Activated CD8-positive, alpha-beta memory T cell treated with anti-CD3 and anti-CD28 coated beads for 24 hours (primary cell): Measurements from ENCODE around the gene CLEC16A.

Experiments
- DNase-seq: peaks from one replicate; pipeline ENCODE4 v3.0.0-alpha.2; 2020

CLEC16A gene

DNA sequence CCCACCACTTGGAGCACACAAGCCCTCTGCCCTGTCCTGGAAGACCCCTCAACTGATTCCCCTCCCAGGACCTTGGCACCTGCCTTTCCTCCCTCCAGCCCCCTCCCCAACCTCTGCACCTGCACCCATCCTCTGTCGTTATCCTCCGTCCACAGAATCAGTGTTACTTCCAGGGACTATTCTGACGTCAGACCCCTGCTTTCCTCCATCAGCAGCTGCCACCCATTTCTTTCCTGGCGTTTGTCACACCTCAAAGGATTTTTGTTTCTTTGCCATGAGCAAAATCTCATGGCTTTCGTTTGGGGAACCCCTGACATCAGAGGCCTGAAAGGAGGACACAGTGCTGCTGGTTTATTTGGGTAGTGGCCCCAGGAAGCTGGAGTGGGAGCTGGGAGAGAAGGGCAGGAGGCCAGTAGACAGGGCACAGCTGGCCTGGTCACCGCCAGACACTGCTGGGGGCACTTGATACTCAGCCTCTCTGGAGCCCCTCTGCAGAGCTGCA lies 243.2 kb downstream of the CLEC16A start:
- DNase-seq: no peak

DNA sequence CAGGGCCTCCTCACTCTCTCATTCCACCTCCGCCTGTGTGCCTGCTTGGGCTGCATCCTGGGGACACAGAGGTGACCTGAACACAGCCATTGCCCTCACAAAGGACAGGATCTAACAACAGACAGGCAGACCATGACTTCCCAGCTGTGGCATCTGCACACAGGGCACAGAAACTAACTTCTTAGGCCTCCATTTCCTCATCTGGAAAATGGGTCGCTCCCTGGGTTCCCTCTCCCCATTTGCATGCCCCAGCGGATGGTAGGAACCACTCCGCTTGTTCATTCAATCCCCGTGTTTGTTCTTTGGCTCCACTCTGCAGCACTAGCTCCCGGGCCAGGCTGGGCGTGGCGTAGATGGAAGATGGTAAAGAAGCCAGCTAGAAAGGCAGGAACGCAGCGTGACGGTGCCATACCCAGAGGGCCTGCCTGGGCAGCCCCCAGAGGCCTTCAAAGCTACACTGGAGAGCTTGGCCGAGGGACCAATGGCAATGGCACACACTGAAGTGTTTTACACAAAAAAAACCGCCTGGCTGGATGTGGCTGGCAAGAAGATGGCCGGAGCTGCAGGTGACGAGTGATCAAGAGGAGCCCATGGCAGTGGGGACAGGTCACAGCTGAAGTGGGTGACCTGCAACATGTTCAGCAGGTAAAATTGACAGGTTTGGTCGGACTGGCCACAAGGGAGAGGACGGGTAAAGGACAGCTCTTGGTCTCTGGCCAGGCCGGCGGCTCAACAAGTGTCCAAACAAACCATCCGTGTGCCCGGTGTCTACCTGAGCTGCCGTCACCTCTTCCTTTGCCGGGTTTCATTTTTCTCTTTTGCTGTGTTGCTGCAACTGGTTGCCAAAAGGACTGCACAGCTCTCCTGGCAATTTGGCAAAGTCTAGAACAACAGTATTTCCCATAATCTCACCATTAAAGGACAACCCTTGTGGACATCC lies 244.7 kb downstream of the CLEC16A start:
- DNase-seq: no peak

DNA sequence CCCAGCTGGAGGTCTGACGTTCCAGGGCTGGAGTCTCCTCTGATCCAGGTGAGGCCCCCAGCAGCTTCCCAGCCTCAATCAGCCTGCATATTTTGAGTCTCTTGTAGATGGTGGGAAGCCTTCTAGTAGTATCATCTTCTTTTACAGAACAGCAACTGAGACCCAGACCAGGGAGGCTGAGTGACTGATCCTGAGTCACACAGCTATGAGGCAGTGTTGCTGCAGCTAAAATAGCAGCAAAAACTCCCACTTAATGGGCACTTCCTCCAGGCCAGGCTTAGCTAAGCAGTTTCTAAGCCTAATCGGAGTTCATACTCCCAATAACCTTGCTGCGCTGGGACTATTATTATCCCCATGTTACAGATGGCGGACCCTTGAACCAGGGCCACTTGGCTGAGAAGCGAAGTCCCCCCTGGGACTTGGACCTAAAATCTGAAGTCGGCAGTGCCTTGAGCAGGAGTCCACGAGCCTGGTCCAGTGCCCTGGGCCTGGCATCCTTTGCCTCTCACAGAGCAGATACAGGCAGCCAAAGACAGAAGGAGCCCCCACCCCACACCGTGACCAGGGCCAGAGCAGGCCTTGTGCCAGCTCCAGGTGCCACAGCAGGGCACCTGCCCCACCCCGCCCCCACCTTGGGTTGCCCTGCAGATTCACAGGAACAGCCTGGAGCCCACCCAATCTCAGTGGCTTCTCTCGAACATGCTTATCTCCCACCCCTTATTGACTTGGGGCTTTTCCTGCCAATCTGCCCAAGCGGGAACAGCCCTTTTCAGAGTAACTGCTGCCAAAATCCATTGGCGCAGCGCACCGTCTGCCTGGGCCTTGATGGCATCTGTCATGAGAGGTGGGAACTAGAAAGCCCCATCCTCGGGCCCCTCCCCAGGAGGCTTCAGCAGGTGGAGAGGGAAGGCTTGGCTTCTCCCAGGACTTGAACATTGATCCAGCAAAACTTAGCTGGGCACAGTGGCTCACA lies 246.5 kb downstream of the CLEC16A start:
- DNase-seq: no peak

DNA sequence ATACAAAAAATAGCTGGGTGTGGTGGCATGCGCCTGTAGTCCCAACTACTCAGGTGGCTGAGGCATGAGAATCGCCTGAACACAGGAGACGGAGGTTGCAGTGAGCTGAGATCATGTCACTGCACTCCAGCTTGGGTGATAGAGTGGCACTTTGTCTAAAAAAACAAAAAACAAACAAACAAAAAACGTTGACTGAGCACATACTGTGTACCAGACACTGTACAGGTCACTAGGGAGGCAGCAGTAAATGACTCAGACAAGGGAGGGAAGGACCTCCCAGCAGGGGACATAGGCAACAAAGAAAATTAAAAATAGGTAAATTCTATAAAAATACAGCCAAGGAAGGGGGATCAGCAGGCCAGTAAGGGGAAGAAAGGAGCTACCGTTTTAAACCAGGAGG lies 247.3 kb downstream of the CLEC16A start:
- no peak for DNase-seq

DNA sequence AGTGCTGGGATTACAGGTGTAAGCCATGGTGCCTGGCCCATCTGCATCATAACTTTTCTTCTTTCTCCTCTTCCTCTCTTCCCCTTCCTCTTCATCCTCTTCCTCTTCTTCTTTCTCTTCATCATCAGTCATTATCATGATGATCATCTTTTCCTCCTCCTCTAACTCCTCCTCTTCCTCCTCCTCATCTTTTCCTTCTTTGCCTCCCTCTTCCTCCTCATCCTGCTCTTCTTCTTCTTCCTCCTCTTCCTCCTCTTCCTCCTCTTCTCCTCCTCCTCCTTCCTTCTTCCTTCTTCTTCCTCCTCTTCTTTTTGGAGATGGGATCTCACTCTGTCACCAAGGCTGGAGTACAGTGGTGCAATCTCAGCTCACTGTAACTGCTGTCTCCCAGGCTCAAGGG lies 249.1 kb downstream of the CLEC16A start:
- DNase-seq: no peak

DNA sequence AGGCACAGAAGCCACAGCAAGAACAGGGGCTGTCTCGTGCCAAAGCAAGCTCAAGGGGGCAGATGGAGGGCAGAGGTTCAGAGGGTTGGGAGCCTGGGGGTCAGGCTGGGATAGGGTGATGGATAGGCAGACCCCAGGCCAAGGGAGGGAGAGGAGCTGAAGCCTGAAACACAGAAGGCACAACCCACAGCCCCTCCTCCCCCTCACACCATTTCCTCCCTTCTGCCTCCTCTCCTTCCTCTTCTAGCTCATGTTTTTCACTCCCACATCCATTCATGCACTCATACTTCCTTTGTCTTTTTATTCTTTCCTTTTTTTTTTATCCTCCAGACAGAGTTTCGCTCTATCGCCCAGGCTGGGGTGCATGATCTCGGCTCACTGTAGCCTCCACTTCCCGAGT lies 250.5 kb downstream of the CLEC16A start:
- DNase-seq: no peak

DNA sequence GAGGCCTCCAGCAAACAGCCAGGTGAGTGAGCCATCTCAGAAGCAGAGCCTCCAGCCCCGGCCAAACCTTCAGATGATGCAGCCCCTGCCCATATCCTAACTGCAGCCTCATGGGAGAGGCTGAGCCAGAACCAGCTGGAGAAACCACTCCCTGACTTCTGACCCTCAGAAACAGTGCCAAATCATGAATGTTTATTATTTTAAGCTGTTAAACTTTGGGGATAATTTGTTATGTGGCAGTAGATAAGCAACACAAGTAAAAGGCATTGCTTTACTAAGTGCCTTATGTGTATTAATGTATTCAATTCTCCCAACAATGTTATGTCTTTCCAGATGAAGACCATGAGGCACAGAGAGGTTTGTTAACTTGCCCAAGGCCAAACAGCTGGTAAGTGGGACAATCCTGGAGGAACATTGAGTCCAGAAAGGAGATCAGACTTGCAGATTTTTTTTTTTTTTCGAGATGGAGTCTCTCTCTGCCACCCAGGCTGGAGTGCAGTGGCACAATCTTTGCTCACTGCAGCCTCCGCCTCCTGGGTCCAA lies 252.0 kb downstream of the CLEC16A start:
- no peak for DNase-seq

DNA sequence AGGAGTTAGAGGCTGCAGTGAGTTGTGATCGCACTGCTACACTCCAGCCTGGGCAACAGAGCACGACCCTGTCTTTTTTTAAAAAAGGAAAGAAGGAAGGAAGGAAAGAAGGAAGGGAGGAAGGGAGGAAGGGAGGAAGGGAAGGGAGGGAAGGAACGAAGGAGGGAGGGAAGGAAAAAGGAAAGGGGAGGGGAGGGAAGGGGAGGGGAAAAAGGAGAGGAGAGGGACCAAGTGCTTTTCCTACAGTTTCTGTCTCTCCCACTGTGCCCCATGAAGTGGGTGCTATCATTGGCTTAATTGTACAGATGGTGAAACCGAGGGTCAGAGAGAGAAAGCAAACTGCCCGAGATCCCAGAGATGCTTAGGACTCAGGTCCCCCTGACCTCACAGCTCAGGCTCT lies 254.0 kb downstream of the CLEC16A start:
- DNase-seq: no peak

DNA sequence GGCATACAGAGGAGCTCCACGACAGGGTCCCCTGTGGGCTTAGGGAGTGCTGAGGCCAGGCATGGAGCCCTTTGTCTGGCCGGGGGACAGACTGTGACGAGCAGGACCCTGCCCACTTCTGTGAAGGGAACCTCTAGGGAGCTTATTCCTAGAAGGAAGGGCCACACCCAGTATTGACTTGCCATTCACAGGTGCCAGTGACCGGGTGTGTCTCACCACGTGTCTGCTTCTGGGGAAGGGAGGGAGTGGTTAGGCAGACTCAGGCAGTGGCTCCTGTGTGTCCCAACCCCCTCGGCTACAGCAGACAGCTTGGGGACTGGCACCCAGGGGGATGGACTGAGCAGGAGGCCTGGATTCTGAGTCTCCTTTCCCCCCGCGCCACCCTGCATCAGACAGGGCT lies 254.5 kb downstream of the CLEC16A start:
- no peak for DNase-seq

DNA sequence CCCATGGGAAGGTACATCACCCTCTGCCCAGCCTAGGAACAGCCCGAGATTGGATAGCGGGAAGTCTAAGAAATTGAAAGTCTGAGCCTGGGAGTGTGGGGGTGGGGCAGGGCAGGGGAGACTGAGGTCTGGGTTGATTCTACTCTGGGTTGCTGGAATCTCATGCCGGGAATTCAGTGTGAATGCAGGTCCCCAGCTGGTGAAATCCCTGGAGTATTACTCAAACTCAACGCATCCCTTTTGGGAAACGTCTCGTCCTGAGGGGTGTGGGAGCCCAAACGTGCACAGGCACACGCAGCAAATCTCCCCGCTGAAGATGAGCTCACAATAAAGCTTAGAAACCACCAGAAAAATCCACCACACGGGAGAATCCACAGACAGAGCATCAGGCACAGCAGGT lies 256.2 kb downstream of the CLEC16A start:
- no peak for DNase-seq

DNA sequence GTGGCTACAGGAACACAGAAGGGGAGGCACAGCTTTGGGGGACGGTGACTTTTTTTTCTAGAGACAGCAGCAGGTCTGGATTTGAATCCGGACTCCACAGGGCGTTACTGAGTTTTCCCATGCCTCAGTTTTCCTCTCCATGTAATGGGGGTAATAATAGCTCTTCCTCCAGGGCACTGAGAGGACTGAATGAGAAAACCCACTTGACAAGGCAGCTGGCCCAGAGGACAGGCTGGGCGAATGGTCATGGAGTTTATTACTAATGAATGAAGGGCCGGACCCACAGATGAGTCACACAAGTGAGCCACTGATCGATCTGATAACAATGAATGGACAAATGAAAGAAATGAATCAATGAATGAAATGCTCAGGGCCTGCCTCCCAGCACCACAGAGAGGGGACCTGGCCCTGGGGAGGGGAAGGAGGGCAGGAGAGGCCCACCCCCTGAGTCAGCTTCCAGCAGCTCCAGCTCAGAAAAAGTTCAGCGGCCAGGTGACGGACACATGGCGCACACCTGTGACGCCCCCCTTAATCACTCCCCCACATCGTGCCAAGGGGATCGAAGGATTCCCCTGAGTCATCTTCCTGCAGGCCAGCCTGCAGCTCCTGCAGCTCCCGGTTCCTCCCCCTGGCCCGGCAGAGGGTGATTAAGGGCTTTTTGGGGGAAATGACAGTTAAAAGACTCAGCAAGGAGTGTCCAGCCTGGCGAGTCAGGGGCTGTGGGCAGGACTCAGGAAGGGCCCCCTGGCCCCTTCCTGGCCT lies 257.3 kb downstream of the CLEC16A start:
- DNase-seq: no peak

DNA sequence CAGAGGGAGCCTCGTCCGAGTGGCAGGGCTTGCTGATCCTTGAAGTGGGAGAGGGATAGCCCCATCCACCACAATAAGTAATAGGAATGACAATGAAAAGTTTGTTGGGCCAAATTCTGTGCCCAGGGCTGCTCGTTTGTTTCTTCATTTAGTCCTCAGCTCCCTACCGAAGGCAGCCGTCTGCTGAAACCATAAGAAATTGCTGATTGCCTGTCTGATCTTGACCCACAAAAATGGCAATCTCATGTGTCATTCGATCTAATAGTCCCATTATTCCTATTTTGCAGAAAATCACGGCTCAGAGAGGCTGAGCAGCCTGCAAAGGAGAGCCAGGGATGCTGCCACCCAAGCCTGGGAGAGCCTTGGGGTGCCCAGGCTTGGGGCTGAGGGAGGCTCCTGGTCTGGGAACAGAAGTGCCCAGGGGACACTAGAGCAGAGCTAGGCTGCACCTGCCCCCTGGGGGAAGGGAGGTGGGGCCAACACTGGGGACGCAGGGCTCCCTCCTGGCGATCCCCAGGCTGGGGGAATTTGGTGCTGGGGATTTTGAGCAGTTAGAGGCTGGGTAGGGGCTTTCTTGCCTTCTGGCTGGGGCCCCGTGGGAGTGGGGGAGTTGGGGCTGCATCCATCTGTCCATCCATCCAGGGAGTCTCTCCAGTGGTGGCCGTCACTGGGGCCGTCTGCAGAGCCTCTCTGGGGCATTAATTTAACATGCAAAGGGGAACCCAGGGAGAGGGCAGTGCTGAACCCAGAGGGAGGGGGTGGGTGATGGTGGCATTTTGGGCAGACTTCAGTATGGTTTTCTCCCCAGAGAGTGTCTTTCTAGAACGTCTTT lies 258.1 kb downstream of the CLEC16A start:
- DNase-seq: no peak

DNA sequence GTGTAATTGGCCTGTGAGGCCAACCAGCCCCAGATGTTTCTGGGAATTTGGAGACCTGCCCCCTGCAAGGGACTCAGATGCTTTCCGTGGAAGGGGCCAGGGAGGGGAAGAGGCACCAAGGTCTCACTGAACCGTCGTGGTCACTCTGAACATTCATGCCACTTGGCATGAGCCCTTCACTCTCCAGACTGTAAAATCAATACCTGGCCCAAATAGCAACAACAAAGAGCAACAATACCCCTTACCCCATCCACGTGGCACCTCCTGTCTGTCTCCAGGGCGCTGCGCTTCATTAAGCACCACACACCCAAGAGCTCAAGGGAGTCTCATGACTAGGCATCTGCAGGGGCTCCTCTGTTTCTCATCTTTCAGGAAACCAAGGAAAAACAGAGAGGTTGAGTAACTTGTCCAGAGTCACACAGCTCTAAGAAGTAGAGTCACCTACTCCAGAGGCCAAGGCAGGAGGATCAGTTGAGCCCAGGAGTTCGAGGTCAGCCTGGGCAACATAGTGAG lies 258.8 kb downstream of the CLEC16A start:
- no peak for DNase-seq

DNA sequence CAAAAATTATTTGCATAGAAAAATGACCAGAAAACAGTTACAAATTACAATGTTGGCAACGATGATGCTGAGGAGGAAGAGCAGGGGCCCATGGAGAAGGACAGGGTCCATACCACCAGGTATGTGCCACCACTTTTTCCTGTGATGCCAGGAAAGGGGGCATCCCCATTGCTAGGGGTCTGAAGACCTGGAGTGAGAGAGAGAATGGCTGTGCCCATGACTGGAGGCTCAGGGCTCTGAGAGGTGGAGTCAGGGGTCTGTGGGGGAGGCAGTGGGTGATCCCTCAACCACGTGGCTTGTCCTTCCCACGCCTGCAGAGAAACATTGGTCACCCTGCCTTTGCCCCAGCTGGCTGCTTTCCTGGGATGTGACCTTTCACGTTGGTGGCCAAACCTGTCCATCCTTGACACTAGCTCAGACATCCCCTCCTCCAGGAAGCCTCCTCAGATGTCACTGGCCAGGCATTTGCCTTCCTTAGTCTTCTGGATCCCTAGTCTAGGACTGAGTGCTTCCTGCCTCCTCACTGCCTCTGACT lies 260.2 kb downstream of the CLEC16A start:
- no peak for DNase-seq

DNA sequence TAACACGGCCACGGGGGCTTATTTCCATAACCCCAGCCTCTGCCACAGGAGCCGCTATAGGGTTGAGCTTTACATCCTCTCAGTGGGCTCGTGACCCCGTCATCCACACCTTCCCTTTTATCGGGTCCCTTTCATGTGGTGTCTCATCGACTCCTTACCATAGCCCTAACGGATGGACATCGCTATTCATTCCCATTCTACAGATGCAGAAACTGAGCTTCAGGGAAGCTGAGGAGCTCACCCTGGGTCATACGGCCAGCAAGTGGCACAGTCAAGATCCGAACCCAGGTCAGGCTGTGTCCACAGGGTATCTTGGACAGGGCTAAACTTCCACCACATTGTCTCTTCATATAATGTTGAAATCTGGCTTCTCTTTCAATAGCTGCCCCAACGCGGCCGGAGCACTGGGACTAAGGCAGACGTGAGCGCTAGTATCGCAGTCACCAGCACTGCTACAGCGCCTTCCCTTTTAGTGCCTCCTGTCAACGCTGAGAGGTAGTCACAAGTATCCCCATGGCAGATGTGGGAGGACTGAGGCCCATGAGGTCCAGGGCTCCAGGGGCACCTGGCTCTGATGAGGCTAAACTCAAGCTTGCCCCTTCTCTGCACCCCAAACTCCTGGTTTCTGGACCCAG lies 260.8 kb downstream of the CLEC16A start:
- DNase-seq: no peak

DNA sequence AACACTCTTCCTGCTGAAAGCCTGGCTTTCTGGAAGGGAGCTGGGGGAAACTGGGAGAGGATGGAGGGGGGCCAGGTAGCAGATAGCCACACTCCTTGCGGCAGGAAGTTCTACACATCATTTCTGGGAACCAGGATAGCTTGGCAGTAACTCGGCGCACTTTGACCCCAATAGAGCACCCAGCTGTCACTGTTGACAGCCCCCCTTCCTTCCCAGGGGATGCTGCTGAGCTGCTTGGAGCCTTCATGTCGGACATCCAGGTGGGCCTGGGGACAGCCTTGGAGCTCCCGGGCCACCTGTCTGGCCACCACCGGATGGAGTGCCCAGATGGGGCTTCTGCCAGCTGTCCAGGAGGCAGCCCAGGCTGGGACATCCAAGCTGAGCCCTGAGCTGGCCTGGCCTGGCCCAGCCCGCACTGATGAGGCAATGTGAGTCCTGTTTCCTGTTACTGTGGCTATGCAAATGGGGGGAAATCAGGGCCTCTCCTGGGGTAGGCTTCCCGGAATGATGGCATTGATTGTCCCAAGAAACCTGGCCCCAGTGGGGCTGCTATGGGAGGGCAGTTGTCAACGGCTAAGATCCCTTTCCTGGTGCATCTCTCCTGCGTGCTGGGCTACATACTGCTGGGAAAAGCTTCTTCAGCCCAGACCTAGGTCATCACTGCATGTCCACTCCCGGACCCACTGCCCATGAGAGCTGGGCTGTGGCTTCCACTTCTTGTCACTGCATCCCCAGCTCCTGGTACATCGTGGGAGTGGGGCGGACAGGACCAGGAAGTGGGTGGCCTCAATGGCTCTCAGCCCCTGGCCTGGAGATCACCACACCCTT lies 261.6 kb downstream of the CLEC16A start:
- DNase-seq: no peak

DNA sequence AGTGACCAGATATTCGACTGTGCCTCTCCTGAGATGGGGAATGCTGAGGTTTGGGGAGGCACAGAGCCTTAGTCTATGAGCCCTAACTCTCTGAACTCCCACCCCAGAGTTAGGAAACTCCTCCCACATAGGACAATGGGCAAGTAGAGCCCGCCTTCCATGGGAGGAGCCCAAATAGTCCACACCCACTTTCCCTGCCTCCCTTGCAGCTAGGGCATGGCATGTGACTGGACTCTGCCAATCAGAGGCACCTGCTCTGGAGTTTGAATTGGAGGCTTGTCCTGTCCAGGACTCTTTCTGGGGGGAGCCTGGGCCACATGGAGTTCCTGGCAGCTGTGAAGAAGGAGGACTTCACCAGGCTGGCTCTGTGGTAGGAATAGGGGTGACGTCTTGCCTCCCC lies 263.3 kb downstream of the CLEC16A start:
- DNase-seq: no peak

DNA sequence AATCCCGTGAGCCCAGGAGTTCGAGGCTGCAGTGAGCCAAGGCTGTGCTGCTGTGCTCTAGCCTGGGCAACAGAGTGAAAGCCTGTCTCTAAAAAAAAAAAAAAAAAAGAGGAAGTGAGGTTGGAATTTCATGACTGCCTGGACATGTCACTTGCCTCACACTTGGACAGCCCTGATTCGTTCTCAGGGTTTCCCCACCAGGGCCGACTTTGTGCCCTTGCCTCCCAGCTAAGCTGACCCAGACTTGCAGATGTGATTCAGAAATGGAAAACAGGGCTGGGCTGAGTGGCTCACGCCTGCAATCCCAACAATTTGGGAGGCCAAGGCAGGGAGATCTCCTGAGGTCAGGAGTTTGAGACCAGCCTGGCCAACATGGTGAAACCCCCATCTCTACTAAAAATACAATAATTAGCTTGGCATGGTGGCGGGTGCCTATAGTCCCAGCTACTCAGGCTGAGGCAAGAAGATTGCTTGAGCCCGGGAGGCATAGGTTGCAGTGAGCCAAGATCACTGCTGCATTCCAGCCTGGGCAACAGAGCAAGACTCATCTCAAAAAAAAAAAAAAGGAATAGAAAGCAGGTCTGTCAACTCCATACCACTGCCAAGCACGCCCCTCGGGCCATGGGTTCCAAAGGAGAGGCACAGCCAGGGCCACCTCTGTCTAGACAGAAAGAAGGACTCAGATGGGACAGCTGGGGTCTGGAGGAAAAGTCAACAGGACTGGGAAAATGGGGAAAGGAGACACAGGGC lies 264.7 kb downstream of the CLEC16A start:
- no peak for DNase-seq

DNA sequence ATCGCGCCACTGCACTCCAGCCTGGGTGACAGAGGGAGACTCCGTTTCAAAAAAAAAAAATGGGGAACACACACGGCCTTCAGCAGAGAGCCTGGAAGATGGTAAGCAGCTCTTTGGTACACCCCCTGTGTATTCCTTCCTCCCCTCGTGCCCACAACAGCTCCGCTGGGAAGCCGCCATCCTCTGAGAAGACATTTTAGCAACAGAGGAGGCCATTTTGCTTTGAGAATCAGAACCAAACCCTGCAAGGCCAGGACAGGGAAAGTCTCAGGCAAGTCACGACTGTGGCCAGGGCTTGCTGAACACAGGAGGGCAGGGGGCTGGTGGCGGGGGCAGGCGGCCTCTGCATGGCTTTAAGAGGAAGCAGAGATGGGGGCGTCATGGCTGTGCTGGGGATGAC lies 265.9 kb downstream of the CLEC16A start:
- no peak for DNase-seq
